H9 (cell line): Measurements from ENCODE around the gene RNASEL. TPM values are rescaled to one million over a fixed set of nuclear protein-coding genes. Genes with fewer than 3 reads are reported as not detected.

ENCODE experiments used
- DNase-seq: peaks from one replicate; pipeline ENCODE4 v3.0.0-alpha.2; 2017
- H2AFZ ChIP-seq: one replicate; pipeline ENCODE4 v1.6.1; 2013; ENCODE audit warnings: mild to moderate bottlenecking, low read length, control low read depth, moderate library complexity
- H2AK5ac ChIP-seq: 2 replicates; pipeline ENCODE4 v1.6.1; 2013; ENCODE audit warnings: low read length, control low read depth, mixed read lengths; ENCODE audit not compliant: insufficient read length
- H2BK120ac ChIP-seq: one replicate; pipeline ENCODE4 v1.6.1; 2013; ENCODE audit warnings: low read depth, mild to moderate bottlenecking, low read length, control low read depth, inconsistent platforms; ENCODE audit not compliant: poor library complexity, severe bottlenecking
- H2BK12ac ChIP-seq: 2 replicates; pipeline ENCODE4 v1.6.1; 2013; ENCODE audit warnings: low read length, control low read depth, mixed read lengths, low read depth; ENCODE audit not compliant: insufficient read length
- H2BK15ac ChIP-seq: 2 replicates; pipeline ENCODE4 v1.6.1; 2013; ENCODE audit warnings: low read depth, low read length, control low read depth
- H2BK20ac ChIP-seq: one replicate; pipeline ENCODE4 v1.6.1; 2013; ENCODE audit warnings: low read depth, mild to moderate bottlenecking, low read length, control low read depth, inconsistent platforms; ENCODE audit not compliant: poor library complexity, severe bottlenecking
- H2BK5ac ChIP-seq: 2 replicates; pipeline ENCODE4 v1.6.1; 2013; ENCODE audit warnings: low read length, control low read depth, mixed read lengths; ENCODE audit not compliant: insufficient read length
- H3K14ac ChIP-seq: 2 replicates; pipeline ENCODE4 v1.6.1; 2013; ENCODE audit warnings: low read length, control low read depth; ENCODE audit not compliant: insufficient read depth
- H3K18ac ChIP-seq: 2 replicates; pipeline ENCODE4 v1.6.1; 2013; ENCODE audit warnings: low read depth, mild to moderate bottlenecking, mixed read lengths, low read length, control low read depth; ENCODE audit not compliant: insufficient read length
- H3K23ac ChIP-seq: 2 replicates; pipeline ENCODE4 v1.6.1; 2013; ENCODE audit warnings: low read length, control low read depth, mixed read lengths, low read depth; ENCODE audit not compliant: insufficient read length
- H3K23me2 ChIP-seq: 2 replicates; pipeline ENCODE4 v1.6.1; 2013; ENCODE audit warnings: low read depth, mild to moderate bottlenecking, mixed read lengths, low read length, control low read depth; ENCODE audit not compliant: insufficient read length, poor library complexity, severe bottlenecking
- H3K27ac ChIP-seq: 2 replicates; pipeline ENCODE4 v1.5.1; 2013; ENCODE audit warnings: low read length, control low read depth, mixed read lengths, low read depth; ENCODE audit not compliant: insufficient read length
- H3K27me3 ChIP-seq: 2 replicates; pipeline ENCODE4 v1.6.1; 2013; ENCODE audit warnings: low read length, control low read depth, inconsistent platforms; ENCODE audit not compliant: insufficient read depth
- H3K4ac ChIP-seq: 2 replicates; pipeline ENCODE4 v1.6.1; 2013; ENCODE audit warnings: low read depth, mild to moderate bottlenecking, control low read depth, inconsistent platforms, low read length, moderate library complexity
- H3K4me1 ChIP-seq: 2 replicates; pipeline ENCODE4 v1.6.1; 2013; ENCODE audit warnings: low read length, control low read depth, inconsistent platforms; ENCODE audit not compliant: insufficient read depth
- H3K4me2 ChIP-seq: 2 replicates; pipeline ENCODE4 v1.6.1; 2013; ENCODE audit warnings: low read length, control low read depth, mixed read lengths; ENCODE audit not compliant: insufficient read length, insufficient read depth
- H3K56ac ChIP-seq: 2 replicates; pipeline ENCODE4 v1.6.1; 2013; ENCODE audit warnings: low read depth, mild to moderate bottlenecking, mixed read lengths, low read length, control low read depth; ENCODE audit not compliant: insufficient read length
- H3K79me1 ChIP-seq: 2 replicates; pipeline ENCODE4 v1.6.1; 2013; ENCODE audit warnings: low read depth, mild to moderate bottlenecking, moderate library complexity, low read length, control low read depth, inconsistent platforms; ENCODE audit not compliant: insufficient read depth, poor library complexity, severe bottlenecking
- H3K79me2 ChIP-seq: 2 replicates; pipeline ENCODE4 v1.6.1; 2013; ENCODE audit warnings: low read length, control low read depth, inconsistent platforms; ENCODE audit not compliant: insufficient read depth
- H3K9ac ChIP-seq: 2 replicates; pipeline ENCODE4 v1.6.1; 2013; ENCODE audit warnings: low read length, control low read depth, mixed read lengths; ENCODE audit not compliant: insufficient read length; ENCODE audit errors: extremely low read depth
- H3K9me3 ChIP-seq: one replicate; pipeline ENCODE4 v1.6.1; 2013; ENCODE audit warnings: low read depth, low read length, inconsistent platforms; ENCODE audit not compliant: control insufficient read depth
- H3T11ph ChIP-seq: one replicate; pipeline ENCODE4 v1.6.1; 2013; ENCODE audit warnings: mild to moderate bottlenecking, low read length, control low read depth, inconsistent platforms
- H4K20me1 ChIP-seq: one replicate; pipeline ENCODE4 v1.6.1; 2013; ENCODE audit not compliant: control insufficient read depth, insufficient read length, insufficient read depth
- H4K5ac ChIP-seq: 2 replicates; pipeline ENCODE4 v1.6.1; 2013; ENCODE audit warnings: low read depth, mild to moderate bottlenecking, mixed read lengths, low read length, control low read depth; ENCODE audit not compliant: insufficient read length
- H4K8ac ChIP-seq: replicated peaks from 2 replicates; pipeline ENCODE4 v1.6.1; 2013; ENCODE audit warnings: low read length, control low read depth, mixed read lengths, low read depth; ENCODE audit not compliant: insufficient read length
- H4K91ac ChIP-seq: 2 replicates; pipeline ENCODE4 v1.6.1; 2013; ENCODE audit warnings: low read depth, mild to moderate bottlenecking, moderate library complexity, mixed read lengths, low read length, control low read depth; ENCODE audit not compliant: insufficient read length
- H3K27ac Mint-ChIP-seq, 3 experiments: 2 replicates in 2 of 3; 3 replicates in 1 of 3; pipeline ENCODE4 v1.8.0; 2020 to 2021; ENCODE audit warnings: mixed read lengths in 3 of 3, mild to moderate bottlenecking in 1 of 3, moderate library complexity in 1 of 3
- H3K27me3 Mint-ChIP-seq: 2 replicates; pipeline ENCODE4 v1.8.0; 2021; ENCODE audit warnings: low read depth, mild to moderate bottlenecking, moderate library complexity, mixed read lengths
- H3K36me3 Mint-ChIP-seq, 3 experiments: 2 replicates in 2 of 3; 3 replicates in 1 of 3; pipeline ENCODE4 v1.8.0; 2020 to 2021; ENCODE audit warnings: low read depth in 3 of 3, mixed read lengths in 3 of 3; ENCODE audit not compliant: insufficient read depth in 1 of 3
- H3K4me1 Mint-ChIP-seq, 2 experiments: 2 replicates each; pipeline ENCODE4 v1.8.0; 2020; ENCODE audit warnings: mixed read lengths in 2 of 2
- H3K4me3 Mint-ChIP-seq, 2 experiments: 2 replicates in 1 of 2; 3 replicates in 1 of 2; pipeline ENCODE4 v1.8.0; 2020 to 2021; ENCODE audit warnings: mild to moderate bottlenecking in 2 of 2, mixed read lengths in 2 of 2, moderate library complexity in 1 of 2
- H3K9me3 Mint-ChIP-seq, 2 experiments: 2 replicates in 1 of 2; 3 replicates in 1 of 2; pipeline ENCODE4 v1.8.0; 2020; ENCODE audit warnings: mild to moderate bottlenecking in 2 of 2, mixed read lengths in 2 of 2, moderate library complexity in 1 of 2
- CTCF ChIP-seq: fragments of 200-600 bp; sonication (generic); conservative IDR thresholded peaks from 3 replicates; pipeline ENCODE4 v1.8.0; 2021; ENCODE audit warnings: antibody characterized with exemption, mild to moderate bottlenecking
- WGBS: extraction: QIAGEN DNeasy Blood & Tissue Kit; methylation state at CpG from one replicate; pipeline ENCODE4 v1.1.7; 2013; ENCODE audit warnings: missing lambda C conversion rate, low lambda C conversion rate, mixed read lengths; ENCODE audit not compliant: insufficient read length; ENCODE audit errors: extremely low coverage; 5-methylcytosine and 5-hydroxymethylcytosine counted together
- total RNA-seq: library from RNA; stranded (reverse); gene quantifications from 2 replicates; pipeline ENCODE4 v1.2.1, GENCODE V29; 2021

RNASEL gene
- total RNA-seq, 1 experiment from 2014 or later, result 0.63 TPM

GRCh38 chr1:182611787-182612186 lies 22.7 kb upstream of the RNASEL start:
- Mint-ChIP-seq H3K27me3 (peaks cover 85% of the 10 kb centered on the region), H3K9me3 (no peaks in the 10 kb centered on the region; a peak in 2 of 5 replicates), H3K36me3 (no peaks in the 10 kb centered on the region; a peak in 1 of 7 replicates), H3K4me3 (peak overlapping the region in 1 of 2 experiments; percentile 32; a peak in 1 of 5 replicates), H3K27ac (peak overlapping the region in 1 of 3 experiments; percentile 59; a peak in 1 of 7 replicates), H3K4me1 (peaks cover 49 to 52% of the 10 kb centered on the region in 2 experiments)
- Histone ChIP-seq H2BK120ac (no peak overlapping the region), H3K79me2 (no peaks in the 10 kb centered on the region), H4K20me1 (no peaks in the 10 kb centered on the region), H3K23me2 (peaks cover 15% of the 10 kb centered on the region), H3K27ac (no peak overlapping the region), H3K9me3 (no peaks in the 10 kb centered on the region), H2AFZ (no peak overlapping the region), H3K79me1 (no peaks in the 10 kb centered on the region), H3K23ac (no peak overlapping the region), H3K4me1 (peaks cover 19% of the 10 kb centered on the region; the same call in 1 of the 2 replicates), H3K27me3 (no peaks in the 10 kb centered on the region; the same call in 1 of the 2 replicates), H2BK15ac (no peak overlapping the region), H2BK5ac (no peak overlapping the region), H2BK12ac (no peak overlapping the region), H3K4me2 (peak overlapping the region; percentile 5), H3T11ph (no peak overlapping the region), H3K18ac (no peak overlapping the region), H4K5ac (no peak overlapping the region), H2AK5ac (no peak overlapping the region), H3K56ac (no peak overlapping the region), H2BK20ac (no peak overlapping the region), H3K14ac (no peak overlapping the region), H3K9ac (no peak overlapping the region), H3K4ac (no peak overlapping the region), H4K91ac (no peak overlapping the region), H4K8ac (no peak overlapping the region)
- TF ChIP-seq CTCF, result peak; percentile 22; the same call in 1 of the 3 replicates
- WGBS, result no CpG with 5 or more reads among the region's 8 CpGs
- peak; percentile 71 for DNase-seq
